ENCODE measurements around the gene ADARB2. TPM values are rescaled to one million over a fixed set of nuclear protein-coding genes. Genes with fewer than 3 reads are reported as not detected.

The ADARB2 gene
- total and polyA plus RNA-seq, 8 donors = 0.34 to 24.7 (median 3.2) TPM

- FAIRE-seq = no peak
- no peaks in the 10 kb centered on the region for H3K9me3 ChIP-seq
- WGBS, 2 donors = 1 to 3% methylated on average over 25 of the region's 25 CpGs
- peak; percentile 47 to 68 (median 56) for TF ChIP-seq CTCF (IDR thresholded peaks at IDR 0.05)
- H3K36me3 ChIP-seq = no peaks in the 10 kb centered on the region
- peaks cover 0 to 27% (median 4%) of the 10 kb centered on the region in 4 donors for H3K27me3 ChIP-seq
- peak; percentile 90 to 97 (median 94) for ATAC-seq
- intact Hi-C loops (cut with DNase I) = no loop called here
- peak in 5 of 6 donors; percentile 44 to 85 (median 71) for DNase-seq
- no peak overlapping the region for H3K27ac ChIP-seq
- H3K4me3 ChIP-seq = peak overlapping the region in 1 of 4 donors; percentile 22
- H3K4me1 ChIP-seq = peaks cover 12 to 18% (median 15%) of the 10 kb centered on the region in 3 donors
These were observed 316.5 kb downstream of the ADARB2 start for GRCh38 chr10:1420661-1421362.

GRCh38 chr10:1419796-1420610 lies 317.3 kb downstream of the ADARB2 start:
- Histone ChIP-seq H3K36me3 (no peaks in the 10 kb centered on the region), H3K27ac (no peak overlapping the region), H3K27me3 (peaks cover 0 to 33% (median 4%) of the 10 kb centered on the region in 4 donors), H3K4me1 (peaks cover 12 to 18% (median 15%) of the 10 kb centered on the region in 3 donors), H3K4me3 (no peak overlapping the region), H3K9me3 (no peaks in the 10 kb centered on the region)
- ATAC-seq = peak; percentile 47 to 71 (median 56)
- TF ChIP-seq CTCF (IDR thresholded peaks at IDR 0.05) = no peak
- DNase-seq = no peak
- 12 to 13% methylated on average over 9 of the region's 9 CpGs for WGBS, 2 donors
- no peak for FAIRE-seq
- intact Hi-C loops (cut with DNase I) = no loop called here

- no peak overlapping the region for H3K4me3 ChIP-seq
- DNase-seq (no peak), ATAC-seq (no peak), FAIRE-seq (no peak)
- intact Hi-C loops (cut with DNase I) = no loop called here
- H3K4me1 ChIP-seq = peaks cover 12 to 18% (median 15%) of the 10 kb centered on the region in 3 donors
- H3K27me3 ChIP-seq = peaks cover 0 to 33% (median 2%) of the 10 kb centered on the region in 4 donors
- no peaks in the 10 kb centered on the region for H3K36me3 ChIP-seq
- no peaks in the 10 kb centered on the region for H3K9me3 ChIP-seq
- TF ChIP-seq CTCF (IDR thresholded peaks at IDR 0.05) = no peak
- no peak overlapping the region for H3K27ac ChIP-seq
- WGBS, 2 donors = 81 to 88% methylated on average over 17 of the region's 17 CpGs
These were observed 319.2 kb downstream of the ADARB2 start for GRCh38 chr10:1418031-1418550.

DNA sequence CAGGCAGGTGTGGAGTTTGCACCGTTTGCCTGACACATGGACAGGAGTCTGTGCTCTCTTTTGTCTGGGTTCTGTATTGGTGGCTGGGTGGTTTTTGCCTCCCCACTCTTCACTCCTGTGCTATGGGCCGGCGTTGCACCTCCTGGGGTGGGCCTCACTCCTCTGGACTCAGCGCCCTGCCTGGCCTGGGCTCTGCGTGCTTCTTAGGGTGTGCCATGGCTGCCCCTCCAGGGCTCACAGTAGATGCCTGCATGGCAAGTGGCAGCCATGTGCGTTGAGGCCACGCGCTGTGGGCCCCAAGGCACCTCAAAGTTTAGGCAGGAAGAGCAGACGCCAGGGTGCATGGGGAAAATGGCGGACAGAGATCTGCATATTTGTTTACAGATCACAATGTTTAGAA lies 319.8 kb downstream of the ADARB2 start:
- Histone ChIP-seq H3K27me3 (peaks cover 0 to 32% (median 0%) of the 10 kb centered on the region in 4 donors), H3K27ac (no peak overlapping the region), H3K36me3 (no peaks in the 10 kb centered on the region), H3K4me1 (peaks cover 12 to 18% (median 15%) of the 10 kb centered on the region in 3 donors), H3K4me3 (no peak overlapping the region), H3K9me3 (no peaks in the 10 kb centered on the region)
- TF ChIP-seq CTCF (IDR thresholded peaks at IDR 0.05) = no peak
- intact Hi-C loops (cut with DNase I) = no loop called here
- ATAC-seq (no peak), FAIRE-seq (no peak), DNase-seq (no peak)
- 85 to 92% methylated on average over 10 of the region's 10 CpGs for WGBS, 2 donors
